Keratinocyte (primary cell): ENCODE results near the gene IGHMBP2. TPM values are rescaled to one million over a fixed set of nuclear protein-coding genes. Genes with fewer than 3 reads are reported as not detected.

ENCODE experiments used
- DNase-seq: peaks from one replicate; pipeline ENCODE4 v3.0.0-alpha.2; 2011; ENCODE audit warnings: low read depth, missing footprints, low spot score
- FAIRE-seq: peaks from 2 replicates; lab custom pipeline; 2011; peaks lifted over from hg19 to GRCh38; lab: Jason Lieb, UNC
- H2AFZ ChIP-seq: 2 replicates; pipeline ENCODE4 v1.6.0; 2012; ENCODE audit warnings: low read length, control low read depth, inconsistent platforms; ENCODE audit not compliant: control insufficient read depth
- H3K27ac ChIP-seq: 2 replicates; pipeline ENCODE4 v1.5.1; 2011; ENCODE audit warnings: low read length; ENCODE audit not compliant: control insufficient read depth, insufficient read depth
- H3K27me3 ChIP-seq: 3 replicates; pipeline ENCODE4 v1.6.0; 2011; ENCODE audit warnings: low read length; ENCODE audit not compliant: control insufficient read depth, insufficient read depth; ENCODE audit errors: extremely low read depth
- H3K36me3 ChIP-seq, 2 experiments: 2 replicates in 1 of 2; 3 replicates in 1 of 2; pipeline ENCODE4 v1.5.1; 2011; ENCODE audit warnings: low read length in 2 of 2, mild to moderate bottlenecking in 1 of 2; ENCODE audit not compliant: control insufficient read depth in 2 of 2, insufficient read depth in 2 of 2; ENCODE audit errors: extremely low read depth in 1 of 2
- H3K4me1 ChIP-seq: 3 replicates; pipeline ENCODE4 v1.5.1; 2011; ENCODE audit warnings: low read length; ENCODE audit not compliant: control insufficient read depth, insufficient read depth; ENCODE audit errors: extremely low read depth
- H3K4me2 ChIP-seq: 3 replicates; pipeline ENCODE4 v1.6.0; 2011; ENCODE audit warnings: low read depth, low read length; ENCODE audit not compliant: control insufficient read depth, insufficient read depth; ENCODE audit errors: extremely low read depth
- H3K4me3 ChIP-seq, 3 experiments: fragments of 200-600 bp in 1 of 3; sonication (generic) in 1 of 3; 2 replicates in 2 of 3; 3 replicates in 1 of 3; pipeline ENCODE4 v1.5.1; 2011 to 2016; ENCODE audit warnings: low read length in 3 of 3, mild to moderate bottlenecking in 3 of 3, control low read depth in 2 of 3, inconsistent platforms in 1 of 3, low read depth in 1 of 3, mixed read lengths in 1 of 3, mixed run types in 1 of 3, moderate library complexity in 1 of 3; ENCODE audit not compliant: control insufficient read depth in 2 of 3, insufficient read depth in 2 of 3; ENCODE audit errors: extremely low read depth in 1 of 3
- H3K79me2 ChIP-seq: 2 replicates; pipeline ENCODE4 v1.6.0; 2012; ENCODE audit warnings: low read length; ENCODE audit not compliant: control insufficient read depth, insufficient read depth
- H3K9ac ChIP-seq: 3 replicates; pipeline ENCODE4 v1.6.0; 2011; ENCODE audit warnings: low read length; ENCODE audit not compliant: control insufficient read depth, insufficient read depth; ENCODE audit errors: extremely low read depth
- H3K9me1 ChIP-seq: 3 replicates; pipeline ENCODE4 v1.6.0; 2011; ENCODE audit warnings: low read length; ENCODE audit not compliant: control insufficient read depth, insufficient read depth; ENCODE audit errors: extremely low read depth
- H3K9me3 ChIP-seq: 2 replicates; pipeline ENCODE4 v1.5.1; 2012; ENCODE audit warnings: low read depth, low read length; ENCODE audit not compliant: control insufficient read depth
- H4K20me1 ChIP-seq: 3 replicates; pipeline ENCODE4 v1.6.0; 2011; ENCODE audit warnings: low read length; ENCODE audit not compliant: control insufficient read depth, insufficient read depth; ENCODE audit errors: extremely low read depth
- EZH2 ChIP-seq: IDR thresholded peaks from one replicate; pipeline ENCODE4 v1.6.1; 2012; ENCODE audit warnings: inconsistent platforms, mild to moderate bottlenecking, low read length, moderate library complexity
- dilution Hi-C: fragments of 300-500 bp; cut with MboI; formaldehyde crosslinking; loops from one replicate; pipeline ENCODE4 v1.7.0; 2020; ENCODE audit warnings: low sequenced_read_pairs; ENCODE audit not compliant: extremely low pct_ligation_motif_present
- polyA plus RNA-seq, 5 experiments: library from polyadenylated mRNA; depleted of rRNA in 3 of 5; stranded (reverse) in 3 of 5; stranded (forward) in 1 of 5; unstranded in 1 of 5; fragments of >200 nt; gene quantifications; 1 replicate in 1 of 5; 2 replicates in 3 of 5; 3 replicates in 1 of 5; pipeline versions ENCODE4 v1.2.1 to v1.2.3, GENCODE V29; 2011 to 2012; ENCODE audit warnings: missing spikeins in 2 of 5, low read depth in 1 of 5, low replicate concordance in 1 of 5
- TF ChIP-seq, protein P1 (sequence below), 3 experiments: IDR thresholded peaks in 1 of 3; conservative IDR thresholded peaks in 1 of 3; optimal IDR thresholded peaks in 1 of 3; 2 replicates in 2 of 3; 3 replicates in 1 of 3; pipeline versions ENCODE3 to v1.5.1; 2011; ENCODE audit warnings: low read length in 3 of 3, mild to moderate bottlenecking in 3 of 3, moderate library complexity in 2 of 3, control low read depth in 1 of 3, inconsistent platforms in 1 of 3; ENCODE audit not compliant: insufficient read depth in 2 of 3; ENCODE audit errors: extremely low read depth in 1 of 3

Gene IGHMBP2
- polyA plus RNA-seq, 1 donor (not counting 4 experiments of a cell fraction or from before 2014, with no cell fraction given), result 10.0 TPM

DNA sequence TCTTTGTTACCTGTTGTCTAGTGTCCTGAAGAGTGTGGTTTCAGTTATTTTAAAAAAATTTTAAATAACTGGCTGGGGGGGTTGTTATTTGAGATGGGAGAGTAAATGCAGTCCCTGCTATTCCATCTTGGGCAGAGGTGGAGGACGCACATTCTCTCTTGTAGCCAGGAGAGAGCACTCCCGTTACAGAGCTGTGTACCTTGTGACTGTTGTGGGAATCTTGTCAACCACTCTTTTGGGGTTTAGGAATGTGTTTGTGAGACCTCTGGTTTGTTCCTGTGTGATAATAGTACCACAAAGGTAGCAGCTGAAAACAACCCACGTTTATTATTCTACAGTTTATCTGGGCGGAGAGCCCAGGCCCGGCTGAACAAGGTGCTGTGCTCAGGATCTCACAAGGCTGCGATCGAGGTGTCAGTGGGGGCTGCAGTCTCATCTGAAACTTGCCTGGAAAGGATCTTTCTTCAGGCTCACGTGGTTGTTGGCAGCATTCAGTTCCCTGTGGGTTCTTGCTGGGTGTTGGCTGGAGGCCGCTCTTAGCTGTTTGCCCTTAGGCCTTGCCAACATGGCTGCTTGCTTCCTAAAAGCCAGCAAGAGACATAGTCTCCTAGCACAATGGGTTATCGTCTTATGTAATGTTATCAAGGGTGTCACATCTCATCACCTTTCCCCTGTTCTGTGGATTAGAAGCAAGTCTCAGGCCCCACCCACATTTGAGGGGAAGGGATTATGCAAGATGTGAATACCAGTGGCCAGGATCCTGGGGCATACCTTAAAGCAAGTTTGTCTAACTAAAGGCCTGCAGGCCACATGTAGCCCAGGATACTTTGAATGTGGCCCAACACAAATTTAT, 20.6 kb downstream of the IGHMBP2 start:
- no peak for FAIRE-seq
- Histone ChIP-seq H2AFZ (no peak overlapping the region), H3K4me2 (no peak overlapping the region), H3K4me3 (no peak overlapping the region), H3K9me3 (peaks cover 5% of the 10 kb centered on the region), H3K4me1 (no peaks in the 10 kb centered on the region), H3K9me1 (no peaks in the 10 kb centered on the region), H3K27me3 (no peaks in the 10 kb centered on the region), H4K20me1 (no peaks in the 10 kb centered on the region), H3K27ac (no peak overlapping the region), H3K79me2 (no peaks in the 10 kb centered on the region), H3K36me3 (peaks cover 14 to 19% of the 10 kb centered on the region in 2 experiments), H3K9ac (no peak overlapping the region)
- TF ChIP-seq, protein P1, sequence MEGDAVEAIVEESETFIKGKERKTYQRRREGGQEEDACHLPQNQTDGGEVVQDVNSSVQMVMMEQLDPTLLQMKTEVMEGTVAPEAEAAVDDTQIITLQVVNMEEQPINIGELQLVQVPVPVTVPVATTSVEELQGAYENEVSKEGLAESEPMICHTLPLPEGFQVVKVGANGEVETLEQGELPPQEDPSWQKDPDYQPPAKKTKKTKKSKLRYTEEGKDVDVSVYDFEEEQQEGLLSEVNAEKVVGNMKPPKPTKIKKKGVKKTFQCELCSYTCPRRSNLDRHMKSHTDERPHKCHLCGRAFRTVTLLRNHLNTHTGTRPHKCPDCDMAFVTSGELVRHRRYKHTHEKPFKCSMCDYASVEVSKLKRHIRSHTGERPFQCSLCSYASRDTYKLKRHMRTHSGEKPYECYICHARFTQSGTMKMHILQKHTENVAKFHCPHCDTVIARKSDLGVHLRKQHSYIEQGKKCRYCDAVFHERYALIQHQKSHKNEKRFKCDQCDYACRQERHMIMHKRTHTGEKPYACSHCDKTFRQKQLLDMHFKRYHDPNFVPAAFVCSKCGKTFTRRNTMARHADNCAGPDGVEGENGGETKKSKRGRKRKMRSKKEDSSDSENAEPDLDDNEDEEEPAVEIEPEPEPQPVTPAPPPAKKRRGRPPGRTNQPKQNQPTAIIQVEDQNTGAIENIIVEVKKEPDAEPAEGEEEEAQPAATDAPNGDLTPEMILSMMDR (optimal IDR thresholded peaks at IDR 0.05 in 1 of 3, IDR thresholded peaks at IDR 0.05 in 1 of 3, conservative IDR thresholded peaks at IDR 0.05 in 1 of 3; ENCODE audit: extremely low read depth in 1 of 3, insufficient read depth in 2 of 3, low read length in 3 of 3), result no peak
- TF ChIP-seq EZH2, result no peak
- DNase-seq, result no peak
- dilution Hi-C loops, result no loop called here

DNA sequence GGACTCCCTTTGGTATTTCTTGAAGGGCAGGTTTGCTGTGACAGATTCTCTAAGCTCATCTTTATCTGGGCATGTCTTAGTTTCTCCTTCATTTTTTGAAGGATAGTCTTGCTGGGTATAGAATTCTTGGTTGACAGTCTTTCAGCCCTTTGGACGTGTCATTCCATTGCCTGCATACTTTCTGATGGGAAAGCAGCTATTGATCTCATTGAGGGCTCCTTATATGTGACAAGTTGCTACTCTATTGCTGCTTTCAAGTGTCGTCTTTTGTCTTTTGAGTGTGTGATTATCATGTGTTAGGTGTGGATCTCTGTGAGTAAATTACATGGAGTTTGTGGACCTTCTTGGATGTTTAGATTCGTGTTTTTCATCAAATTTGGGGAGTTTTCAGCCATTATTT, 21.9 kb downstream of the IGHMBP2 start:
- no peak overlapping the region for H3K4me3 ChIP-seq

More for the DNA sequence above, 21.9 kb downstream of the IGHMBP2 start:
- Histone ChIP-seq H3K9me1 (no peaks in the 10 kb centered on the region), H4K20me1 (no peaks in the 10 kb centered on the region), H3K9ac (no peak overlapping the region), H3K4me1 (no peaks in the 10 kb centered on the region), H3K79me2 (no peaks in the 10 kb centered on the region), H3K36me3 (peaks cover 19 to 24% of the 10 kb centered on the region in 2 experiments), H3K4me2 (no peak overlapping the region), H2AFZ (no peak overlapping the region), H3K27me3 (no peaks in the 10 kb centered on the region), H3K9me3 (peaks cover 5% of the 10 kb centered on the region), H3K27ac (no peak overlapping the region)
- DNase-seq (no peak), FAIRE-seq (no peak)
- TF ChIP-seq, protein P1 (optimal IDR thresholded peaks at IDR 0.05 in 1 of 3, IDR thresholded peaks at IDR 0.05 in 1 of 3, conservative IDR thresholded peaks at IDR 0.05 in 1 of 3; ENCODE audit: extremely low read depth in 1 of 3, insufficient read depth in 2 of 3, low read length in 3 of 3), result no peak
- TF ChIP-seq EZH2, result no peak
- dilution Hi-C loops, result no loop called here
